Tibial nerve (tissue), 3 donors: ENCODE results near the gene CLN3.

Source experiments
- POLR2A ChIP-seq, 2 donors: fragments of 450-650 bp; IDR thresholded peaks; one replicate each; pipeline ENCODE4 v1.6.1; 2017; ENCODE audit warnings: antibody characterized with exemption in 2 of 2, mild to moderate bottlenecking in 2 of 2, moderate library complexity in 2 of 2
- TF ChIP-seq, protein P1 (sequence below), 5 experiments: fragments of 200-600 bp in 3 of 5; fragments of 450-650 bp in 2 of 5; sonication (generic) in 3 of 5; IDR thresholded peaks; one replicate each; pipeline ENCODE4 v1.5.1; 2016 to 2019; ENCODE audit warnings: antibody characterized with exemption in 5 of 5, mild to moderate bottlenecking in 3 of 5, moderate library complexity in 2 of 5

GRCh38 chr16:28497386-28497785 is 5.5 kb upstream of the CLN3 start:
- TF ChIP-seq, protein P1, sequence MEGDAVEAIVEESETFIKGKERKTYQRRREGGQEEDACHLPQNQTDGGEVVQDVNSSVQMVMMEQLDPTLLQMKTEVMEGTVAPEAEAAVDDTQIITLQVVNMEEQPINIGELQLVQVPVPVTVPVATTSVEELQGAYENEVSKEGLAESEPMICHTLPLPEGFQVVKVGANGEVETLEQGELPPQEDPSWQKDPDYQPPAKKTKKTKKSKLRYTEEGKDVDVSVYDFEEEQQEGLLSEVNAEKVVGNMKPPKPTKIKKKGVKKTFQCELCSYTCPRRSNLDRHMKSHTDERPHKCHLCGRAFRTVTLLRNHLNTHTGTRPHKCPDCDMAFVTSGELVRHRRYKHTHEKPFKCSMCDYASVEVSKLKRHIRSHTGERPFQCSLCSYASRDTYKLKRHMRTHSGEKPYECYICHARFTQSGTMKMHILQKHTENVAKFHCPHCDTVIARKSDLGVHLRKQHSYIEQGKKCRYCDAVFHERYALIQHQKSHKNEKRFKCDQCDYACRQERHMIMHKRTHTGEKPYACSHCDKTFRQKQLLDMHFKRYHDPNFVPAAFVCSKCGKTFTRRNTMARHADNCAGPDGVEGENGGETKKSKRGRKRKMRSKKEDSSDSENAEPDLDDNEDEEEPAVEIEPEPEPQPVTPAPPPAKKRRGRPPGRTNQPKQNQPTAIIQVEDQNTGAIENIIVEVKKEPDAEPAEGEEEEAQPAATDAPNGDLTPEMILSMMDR (IDR thresholded peaks at IDR 0.05), result no peak
- TF ChIP-seq POLR2A (IDR thresholded peaks at IDR 0.05), result no peak
